Bone marrow (tissue), 2 donors: Measurements from ENCODE around the gene SVBP.

Experiments used
- DNase-seq, 2 donors: peaks; one replicate each; lab custom pipeline; 2025; lab: John Stamatoyannopoulos, UW

Gene SVBP

DNA sequence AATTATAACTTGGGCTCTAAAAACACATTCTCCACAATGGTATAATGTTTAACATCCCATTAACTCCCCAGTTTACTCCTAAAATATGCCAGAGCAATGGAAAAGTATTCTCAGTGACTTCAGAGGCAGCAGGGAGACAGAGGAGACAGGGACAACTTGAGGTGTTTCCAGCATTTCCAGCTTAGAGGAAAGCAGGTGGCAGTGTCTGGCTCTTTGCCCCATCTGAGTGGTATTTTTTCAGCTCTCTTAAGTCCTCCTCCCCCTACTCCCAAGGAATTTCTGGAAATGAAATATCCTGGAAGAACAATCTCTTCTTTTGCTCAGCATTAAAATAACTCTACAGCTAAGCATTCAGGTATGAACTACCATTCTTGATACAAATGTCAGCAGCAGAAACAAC lies 11.0 kb downstream of the SVBP start:
- no peak for DNase-seq

DNA sequence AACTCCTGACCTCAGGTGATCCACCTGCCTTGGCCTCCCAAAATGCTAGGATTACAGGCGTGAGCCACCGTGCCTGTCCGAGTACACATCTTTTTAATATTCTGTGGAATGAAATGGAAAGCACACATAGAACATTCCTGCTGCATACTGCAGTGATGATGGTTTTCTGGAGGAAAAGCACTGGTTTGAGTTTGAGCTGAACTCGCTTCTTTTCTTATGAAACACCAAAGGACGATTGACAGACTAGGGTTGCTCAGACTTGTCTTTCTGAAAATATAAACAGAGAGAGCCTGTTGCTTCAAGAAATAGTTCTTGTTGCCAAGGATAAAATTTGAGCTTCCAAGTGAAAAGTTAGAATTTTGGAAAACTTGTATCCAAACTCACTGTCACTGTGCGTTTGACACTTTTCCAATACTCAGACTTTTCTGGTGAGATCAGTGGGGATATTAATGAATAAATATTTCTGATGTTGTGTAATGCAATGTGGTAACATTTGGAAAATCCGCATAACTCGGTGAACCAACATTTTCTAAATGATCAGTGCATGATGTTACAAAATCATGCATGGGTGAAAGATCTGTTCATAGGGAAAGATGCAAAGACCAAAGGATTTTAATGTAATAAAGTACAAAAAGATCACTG lies 15.2 kb downstream of the SVBP start:
- DNase-seq, result no peak

DNA sequence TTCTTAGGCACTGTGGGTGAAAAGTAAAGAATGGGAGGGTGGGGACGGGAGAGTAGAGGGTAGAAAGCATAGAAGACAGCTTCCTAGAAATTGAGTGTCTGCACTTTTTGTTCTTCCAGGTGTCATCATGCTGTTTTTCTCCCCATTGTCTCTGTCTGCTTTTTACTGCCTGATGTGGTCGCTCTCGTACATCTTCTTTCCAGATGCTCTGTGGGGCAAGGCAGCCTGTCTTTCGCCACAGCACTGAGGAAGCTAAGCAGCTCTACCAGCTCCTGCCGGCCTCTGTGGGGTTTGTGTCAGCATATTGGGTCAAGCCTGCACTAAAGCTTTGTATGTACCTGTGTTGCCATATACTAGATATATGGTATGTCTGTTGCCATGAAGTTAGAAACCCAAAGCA lies 19.2 kb downstream of the SVBP start:
- no peak for DNase-seq

DNA sequence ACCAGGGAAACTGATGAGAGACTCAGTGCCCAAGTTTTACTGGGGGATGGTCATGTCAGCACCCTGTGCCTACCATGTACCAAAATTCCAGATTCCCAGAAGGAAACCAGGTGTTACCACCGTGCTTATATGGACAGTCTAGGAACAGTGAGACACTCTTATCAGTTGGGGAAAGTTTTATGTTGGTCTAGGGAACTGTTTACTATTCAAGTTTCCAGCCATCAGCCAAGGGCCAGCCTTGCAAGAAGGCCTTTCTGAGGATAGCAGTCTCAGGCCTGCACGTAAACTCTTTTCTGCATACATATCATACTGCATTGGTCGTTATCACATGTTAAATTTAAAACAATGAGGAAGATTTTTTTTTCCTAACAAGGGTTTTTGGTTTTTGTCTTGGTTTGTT lies 19.8 kb downstream of the SVBP start:
- DNase-seq, result no peak

DNA sequence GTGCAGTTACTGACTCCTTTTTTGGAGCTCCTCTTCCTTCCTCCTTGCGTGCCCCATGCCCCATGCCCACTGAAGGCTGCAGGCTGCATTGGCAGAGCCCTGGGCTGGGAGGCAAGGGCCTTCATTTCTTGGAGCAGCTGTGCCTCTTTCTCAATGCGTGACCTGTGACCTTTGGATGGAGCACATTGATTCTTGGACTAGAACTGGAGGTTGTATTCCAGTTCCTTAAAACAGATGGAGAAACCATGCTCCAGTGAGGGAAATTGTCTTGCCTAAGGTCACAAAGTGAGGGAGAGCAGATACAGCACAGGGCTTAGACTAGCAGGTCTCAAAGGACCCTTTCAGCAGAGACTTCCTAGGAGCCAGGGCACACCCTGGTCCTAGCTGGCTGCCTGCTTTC lies 23.4 kb downstream of the SVBP start:
- no peak for DNase-seq

DNA sequence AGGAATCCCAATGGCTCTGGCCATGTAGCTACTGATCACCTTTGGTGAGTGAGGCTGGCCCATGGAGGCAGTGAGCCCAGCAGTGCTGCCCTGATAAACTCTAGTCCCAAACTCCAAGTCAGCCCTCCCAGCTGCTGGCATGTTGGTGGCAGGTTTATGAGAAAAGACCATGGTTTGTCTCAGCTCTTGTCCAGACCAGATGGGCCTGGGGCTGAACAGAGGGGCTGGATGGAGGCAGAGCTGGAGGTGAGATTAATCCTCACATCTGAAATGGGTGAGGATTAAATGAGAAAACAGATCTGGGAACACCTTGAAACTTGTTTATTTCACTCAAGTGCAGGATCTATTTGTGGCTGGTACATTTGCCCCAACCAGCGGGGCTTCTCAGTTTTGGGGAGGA lies 29.2 kb downstream of the SVBP start:
- no peak for DNase-seq

DNA sequence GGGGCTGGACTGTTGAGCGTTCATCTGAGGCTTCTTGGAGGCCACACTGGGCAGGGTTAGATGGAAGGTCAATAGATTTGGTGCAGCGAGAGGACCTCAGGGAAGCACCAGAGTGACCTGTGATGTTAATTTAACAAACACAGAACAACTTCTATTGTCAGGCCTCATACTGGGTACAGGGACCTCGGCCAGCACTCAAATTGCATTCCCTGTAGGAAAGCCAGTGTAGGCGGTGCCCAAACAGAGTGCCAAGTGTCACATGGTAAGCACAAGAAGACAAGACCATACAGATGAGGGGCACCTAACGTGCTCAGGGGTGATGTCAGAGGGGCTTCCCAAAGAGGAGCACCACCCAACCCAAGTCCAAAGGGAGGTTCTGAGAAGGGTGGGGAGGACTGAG lies 31.1 kb downstream of the SVBP start:
- DNase-seq, result no peak

DNA sequence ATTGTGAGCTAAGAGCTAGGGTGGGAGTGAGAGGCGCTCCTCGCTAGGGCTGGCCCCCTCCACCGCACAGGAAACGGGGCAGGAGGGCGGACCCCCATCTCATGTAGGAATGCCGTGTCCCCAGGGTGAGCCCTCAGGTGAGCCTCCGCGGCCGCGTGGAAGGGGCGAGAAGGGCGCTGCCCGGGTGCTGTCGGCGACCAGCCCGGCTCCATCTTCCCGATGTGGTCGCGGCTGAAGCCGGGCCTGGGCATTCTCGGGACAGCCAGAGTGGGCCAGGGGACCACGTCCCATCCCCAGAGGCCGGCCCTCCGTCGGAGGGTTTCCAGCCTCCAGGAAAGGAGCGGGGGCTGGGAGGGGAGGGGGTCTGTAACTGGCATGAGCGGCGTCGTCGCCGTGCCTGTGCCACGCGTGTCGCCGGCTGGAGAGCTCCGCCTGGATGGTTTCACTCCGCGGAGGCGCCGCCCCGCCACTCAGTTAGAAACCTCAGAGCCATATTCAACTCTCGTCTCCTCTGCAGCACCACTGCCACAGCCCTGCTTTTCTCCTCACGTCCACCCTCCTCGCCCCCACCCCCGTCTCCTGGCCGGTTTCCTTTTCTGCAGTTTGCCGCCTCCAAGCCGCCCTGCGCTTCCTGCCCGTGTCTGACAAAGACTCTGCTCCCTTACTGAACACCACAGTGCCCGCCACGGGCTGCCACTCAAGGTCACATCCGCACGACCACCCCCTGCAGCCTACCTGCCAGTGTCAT lies 32.1 kb downstream of the SVBP start, which contains the start of gene TMEM269:
TSS of gene TMEM269 (plus strand) at position 46 of the 748 bp plus-strand sequence. CDS start 4,903 bp downstream, outside the sequence.
- peak in 1 of 2 donors; percentile 64 for DNase-seq

DNA sequence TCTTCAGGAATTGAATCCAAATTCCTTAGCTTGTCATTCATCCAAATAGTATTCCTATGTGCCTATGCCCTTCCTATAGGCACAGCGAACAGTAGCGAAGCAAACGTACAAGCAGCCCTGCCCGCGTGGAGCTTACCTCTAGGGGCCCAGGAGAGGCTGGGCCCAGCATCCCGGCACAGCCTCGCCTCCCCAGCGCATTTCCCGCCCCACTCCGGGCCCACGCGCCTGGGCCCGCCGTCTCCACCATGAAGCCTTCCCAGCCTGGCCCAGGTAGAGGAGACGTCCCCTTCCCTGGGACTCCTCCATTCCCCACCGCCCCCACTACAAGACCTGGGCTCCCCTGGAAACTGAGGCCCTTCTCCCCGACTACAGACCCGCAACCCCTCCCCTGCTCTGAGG lies 32.7 kb downstream of the SVBP start:
- DNase-seq, result no peak

DNA sequence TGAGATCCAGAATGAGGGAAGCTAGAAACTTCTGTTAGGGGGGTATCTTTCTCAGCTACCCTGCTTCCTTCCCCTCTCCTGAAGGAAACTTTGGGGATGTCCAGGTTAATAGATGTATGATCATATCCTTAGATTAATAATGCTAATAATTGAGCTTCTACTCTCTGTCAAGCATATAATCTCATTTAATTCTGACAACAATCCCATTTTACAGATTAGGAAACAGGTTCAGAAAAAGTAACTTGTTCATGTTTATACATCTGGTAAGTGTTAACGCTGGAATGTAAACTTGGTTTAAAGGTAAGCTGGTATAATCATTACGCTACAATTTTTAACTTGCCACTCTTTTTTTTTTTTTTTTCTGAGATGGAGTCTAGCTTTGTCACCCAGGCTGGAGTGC lies 34.1 kb downstream of the SVBP start:
- DNase-seq, result no peak

DNA sequence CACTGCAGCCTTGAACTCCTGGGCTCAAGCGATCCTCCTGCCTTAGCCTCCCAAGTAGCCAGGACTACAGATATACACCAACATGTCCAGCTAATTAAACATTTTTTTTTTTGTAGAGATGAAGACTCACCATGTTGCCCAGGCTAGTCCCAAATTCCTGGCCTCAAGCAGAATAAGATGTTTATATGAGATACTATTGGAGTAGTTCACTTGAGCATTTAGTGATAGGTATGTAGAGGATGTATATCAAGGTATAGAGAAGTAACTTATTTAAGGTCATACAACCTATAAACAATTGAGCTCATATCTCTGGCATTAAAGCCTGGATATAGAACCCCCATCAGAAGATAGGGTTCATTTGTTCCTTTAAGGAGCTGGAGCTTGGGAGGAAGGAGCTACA lies 37.0 kb downstream of the SVBP start:
- DNase-seq, result no peak

DNA sequence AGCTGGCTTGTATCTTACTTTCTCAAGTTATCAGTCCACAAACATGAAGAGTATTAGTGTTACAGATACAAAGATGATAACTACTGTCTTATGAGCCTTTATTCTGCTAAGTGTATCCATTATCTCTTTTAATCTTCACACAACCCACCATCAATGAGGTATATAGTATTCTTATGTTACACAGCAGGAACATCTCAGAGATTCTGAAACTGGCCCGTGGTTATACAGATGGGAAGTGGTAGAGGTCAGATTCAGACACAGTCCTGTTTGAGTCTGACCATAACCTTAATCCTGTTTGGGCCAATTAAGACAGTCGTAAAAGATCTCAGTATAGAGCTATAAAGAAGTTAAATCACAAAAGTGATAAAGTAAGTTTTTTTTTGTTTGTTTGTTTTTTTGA lies 37.5 kb downstream of the SVBP start:
- no peak for DNase-seq

DNA sequence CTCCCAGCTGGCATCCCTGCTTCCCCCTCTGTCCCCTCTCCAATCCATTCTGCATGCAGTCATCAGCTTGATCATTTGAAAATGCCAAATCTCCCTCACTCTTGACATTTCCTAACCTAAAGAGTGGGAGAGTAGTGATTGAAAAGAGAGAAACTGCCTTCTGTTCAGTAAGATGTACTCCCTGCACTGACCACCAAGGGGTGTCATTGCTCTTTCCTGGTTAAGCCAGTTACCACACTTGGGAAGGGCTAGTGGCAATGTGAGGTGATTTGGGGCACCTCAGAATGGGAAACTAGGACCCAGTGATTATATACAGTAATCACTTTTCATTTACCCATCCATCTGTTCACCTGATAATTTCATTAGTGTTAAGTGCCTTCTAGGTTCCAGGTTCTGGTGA lies 39.3 kb downstream of the SVBP start:
- DNase-seq, result peak in 1 of 2 donors; percentile 6

DNA sequence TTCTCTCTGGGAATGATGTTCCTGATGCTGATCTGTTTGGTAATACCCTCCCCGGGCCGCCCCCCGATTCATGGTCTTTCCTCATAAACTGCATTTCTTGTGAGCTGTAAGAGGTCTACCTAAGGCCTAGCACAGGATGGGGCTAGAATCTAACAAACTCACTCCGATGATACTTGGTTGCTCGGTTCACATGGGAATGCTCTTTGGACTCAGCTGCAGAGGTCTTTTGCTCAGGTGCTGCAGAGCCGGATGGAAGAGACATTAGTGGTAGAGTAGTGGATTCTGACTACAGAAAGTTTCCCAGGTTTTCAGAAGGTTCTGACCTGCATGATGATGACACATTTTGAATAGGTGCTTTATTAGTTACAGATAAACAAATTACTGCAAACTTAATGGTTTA lies 40.7 kb downstream of the SVBP start:
- no peak for DNase-seq

DNA sequence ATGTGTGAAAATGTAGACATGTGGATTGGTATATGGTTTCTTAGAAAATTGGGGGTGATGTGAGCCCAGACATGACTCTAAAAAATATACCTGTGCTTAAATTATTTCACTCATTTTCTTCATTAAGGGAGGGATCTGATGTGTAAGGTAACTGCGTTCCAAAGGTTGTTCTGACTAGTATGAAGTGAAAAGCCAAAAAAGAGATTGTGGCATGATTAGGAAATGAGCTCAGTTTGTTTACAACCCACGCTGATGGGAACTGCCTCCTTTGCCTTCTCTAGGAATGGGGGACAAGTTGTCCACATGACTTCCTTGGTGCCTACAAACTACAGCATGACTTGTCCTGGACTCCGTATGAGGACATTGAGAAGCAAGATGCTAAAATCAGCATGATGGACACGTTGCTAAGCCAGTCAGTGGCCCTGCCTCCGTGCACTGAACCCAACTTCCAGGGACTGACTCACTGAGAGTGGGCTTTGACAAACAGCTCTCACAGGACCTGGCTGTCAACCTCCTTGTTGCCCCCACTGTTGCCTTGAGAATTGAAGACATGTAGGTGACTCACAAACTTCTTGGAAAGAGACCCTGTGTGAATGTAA lies 42.2 kb downstream of the SVBP start:
- DNase-seq, result no peak

DNA sequence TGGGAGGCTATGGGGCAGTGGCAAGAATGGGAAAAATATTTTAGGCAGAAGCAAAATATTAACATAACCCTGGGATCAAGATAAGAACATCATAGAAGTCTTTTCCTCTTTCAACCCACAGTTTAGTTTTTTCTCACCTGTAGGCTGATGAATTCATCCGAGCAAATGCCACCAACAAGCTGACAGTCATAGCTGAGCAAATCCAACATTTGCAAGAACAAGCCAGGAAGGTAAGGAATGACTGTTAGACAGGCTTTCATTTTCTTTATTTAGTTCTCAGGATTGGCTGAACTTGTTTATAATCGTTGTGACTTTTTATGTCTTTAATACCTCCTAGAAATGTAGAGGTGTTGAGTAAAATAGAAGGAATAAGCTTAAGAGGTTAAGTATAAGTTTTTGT lies 43.8 kb downstream of the SVBP start:
- no peak for DNase-seq

DNA sequence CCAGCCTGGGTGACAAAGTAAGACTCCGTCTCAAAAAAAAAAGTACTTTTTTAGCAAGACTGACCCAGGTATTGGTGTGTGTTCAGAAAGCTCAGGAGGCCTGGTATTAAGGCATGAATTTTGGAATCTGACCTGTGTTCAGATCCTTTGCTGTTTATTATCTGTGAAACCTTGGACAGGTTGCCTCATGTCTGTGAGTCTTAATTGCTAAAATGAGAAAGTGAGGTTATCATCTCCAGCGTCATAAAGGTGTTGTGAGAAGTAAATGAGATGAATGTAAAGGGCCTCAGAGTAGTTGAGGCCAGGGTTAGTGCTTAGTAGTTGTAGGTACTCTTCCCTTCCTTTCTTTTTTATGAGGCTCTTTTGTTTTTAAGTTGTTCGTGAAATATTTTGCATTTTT lies 47.4 kb downstream of the SVBP start:
- no peak for DNase-seq

DNA sequence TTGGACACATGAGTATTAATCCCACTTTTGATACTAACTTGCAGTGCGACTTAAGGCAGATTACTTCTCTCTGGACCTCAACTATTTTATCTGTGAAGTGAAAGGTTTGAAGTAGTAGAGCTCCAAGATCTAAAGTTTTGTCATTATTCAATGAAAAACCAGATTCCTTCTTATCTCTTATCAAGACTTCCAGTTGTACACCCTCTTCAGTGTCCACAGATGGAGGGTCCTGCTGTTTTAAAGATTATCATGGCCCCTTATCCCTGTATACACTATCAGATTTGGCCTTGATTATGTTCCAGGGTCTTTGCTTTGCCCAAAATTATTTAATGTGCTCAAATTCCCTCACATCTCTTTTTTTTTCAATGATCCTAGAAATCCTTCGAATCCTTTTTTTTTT lies 49.0 kb downstream of the SVBP start:
- no peak for DNase-seq

DNA sequence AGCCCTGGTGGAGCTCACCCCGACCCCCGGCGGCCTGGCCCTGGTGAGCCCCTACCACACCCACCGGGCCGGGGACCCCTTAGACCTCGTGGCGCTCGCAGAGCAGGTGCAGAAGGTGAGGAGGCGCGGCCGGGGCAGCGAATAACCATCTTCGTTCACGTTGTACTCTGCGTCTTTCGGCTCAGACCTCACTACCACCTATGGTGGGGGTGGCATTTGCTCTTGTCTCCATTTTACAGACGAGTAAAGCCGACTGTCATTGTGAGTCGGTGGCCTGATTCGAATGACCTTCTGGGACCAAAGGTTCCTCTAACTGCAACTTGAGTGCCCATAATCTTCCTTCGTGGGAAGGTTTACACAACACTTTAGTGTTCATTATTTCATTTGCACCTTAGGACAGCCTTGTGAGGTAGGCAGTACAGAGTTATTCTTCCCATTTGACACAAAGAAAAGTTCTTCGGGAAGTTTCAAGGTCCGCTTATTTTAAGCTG lies 49.6 kb downstream of the SVBP start:
- DNase-seq, result no peak

DNA sequence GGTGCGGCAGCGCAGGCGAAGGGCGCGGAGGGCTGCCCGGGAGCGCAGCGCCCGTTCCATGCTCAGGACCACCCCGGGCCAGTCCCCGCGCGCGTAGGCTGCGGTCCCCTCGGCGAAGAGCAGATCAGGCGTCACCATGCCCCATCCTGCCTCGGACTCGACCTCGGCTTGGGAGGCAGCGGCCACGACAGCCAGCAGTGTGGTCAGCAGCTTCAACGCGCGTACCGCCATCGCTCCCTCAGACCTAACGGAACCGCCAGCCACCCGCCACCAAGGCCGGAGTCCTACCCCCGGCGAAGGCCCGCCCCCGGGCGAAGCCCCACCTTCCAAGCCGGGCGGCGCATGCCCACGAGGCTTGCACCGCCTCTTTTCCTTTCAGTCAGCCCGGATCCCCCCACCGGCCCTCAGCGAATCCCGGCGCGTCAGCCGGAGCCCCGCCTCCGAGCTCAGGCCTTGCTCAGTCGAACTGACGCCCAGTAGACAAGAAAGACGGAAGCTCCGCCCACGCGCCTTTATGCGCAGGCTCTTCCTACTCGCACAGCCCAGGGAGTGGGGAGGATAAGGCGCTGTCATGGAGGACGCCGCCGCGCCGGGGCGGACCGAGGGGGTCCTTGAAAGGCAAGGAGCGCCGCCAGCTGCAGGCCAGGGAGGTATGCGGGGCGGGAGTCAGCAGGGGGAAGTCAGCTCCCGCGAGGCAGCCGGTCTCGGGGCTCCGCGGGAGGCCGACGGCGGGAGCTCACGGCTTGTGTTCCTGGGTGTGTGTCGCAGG lies 50.3 kb downstream of the SVBP start, which contains the start of the genes C1orf50 and P3H1:
TSS of gene C1orf50 (plus strand) at position 509 of the 769 bp plus-strand sequence. CDS start at position 572, 63 bp downstream.
TSS of gene P3H1 (minus strand) at position 288 of the 769 bp plus-strand sequence. CDS start at position 231, 57 bp downstream.
- DNase-seq, result peak; percentile 92 to 97

DNA sequence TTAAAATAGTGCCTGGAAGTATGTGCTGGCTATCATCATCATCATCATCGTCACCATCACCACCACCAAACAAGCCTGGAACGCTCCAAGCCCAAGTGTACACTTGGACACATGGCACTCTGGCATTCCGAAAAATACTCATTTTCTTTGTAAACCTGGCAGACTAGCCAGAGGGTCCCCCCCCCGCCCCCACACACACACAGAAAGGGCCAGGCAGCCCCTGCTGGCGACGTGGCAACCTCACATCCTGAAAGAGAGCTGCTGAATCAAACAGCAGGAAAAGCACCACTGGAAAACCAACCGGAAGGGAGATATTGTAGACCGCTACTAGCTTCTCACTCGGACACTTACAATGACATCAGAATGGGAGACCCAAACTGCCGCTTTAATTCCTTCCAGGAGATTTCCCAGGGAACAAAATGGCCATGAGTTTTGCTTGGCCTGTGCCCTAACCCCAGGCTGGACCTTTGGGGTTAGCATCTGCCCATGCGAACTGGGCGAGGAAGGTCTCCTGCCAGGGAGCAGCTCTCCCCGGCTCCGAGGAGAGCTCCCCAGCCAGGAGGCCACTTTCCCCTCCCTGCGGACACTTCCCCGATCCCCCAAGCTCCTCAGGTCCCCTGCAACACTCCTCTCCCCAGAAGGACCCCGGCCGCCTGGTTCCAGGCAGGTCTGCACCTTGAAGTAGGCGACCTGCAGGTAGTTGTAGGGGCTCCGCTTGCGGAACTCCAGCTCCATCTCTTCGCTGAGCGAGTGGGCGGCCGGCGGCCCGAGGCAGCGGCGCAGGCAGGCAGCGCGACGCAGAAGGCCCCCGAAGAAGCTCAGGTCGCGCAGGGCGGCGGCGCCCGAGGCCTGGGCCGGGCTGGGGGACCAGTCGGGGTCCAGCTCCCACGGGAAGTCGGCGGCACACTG lies 51.1 kb downstream of the SVBP start:
- DNase-seq, result peak in 1 of 2 donors; percentile 51
